ENCODE measurements around the gene PRM1. TPM values are rescaled to one million over a fixed set of nuclear protein-coding genes. Genes with fewer than 3 reads are reported as not detected.
A peak's percentile ranks its signal among the peaks of the same experiment; 100 is the strongest.

The PRM1 gene
- total and polyA plus RNA-seq, 2 of the 13 experiments (the other 11 are each of a cell fraction or from before 2014, with no cell fraction given), result not detected

- TF ChIP-seq KIAA2018 (CRISPR knock-in tag; IDR thresholded peaks at IDR 0.05; ENCODE audit: borderline replicate concordance) (no peak), KDM1A (CRISPR knock-in tag; IDR thresholded peaks at IDR 0.05) (peak; percentile 88), FOSL2 (CRISPR knock-in tag; IDR thresholded peaks at IDR 0.05) (peak; percentile 20; the same call in 1 of the 2 replicates), MLXIP (CRISPR knock-in tag; IDR thresholded peaks at IDR 0.05; ENCODE audit: borderline replicate concordance) (no peak), ZNF564 (CRISPR knock-in tag; IDR thresholded peaks at IDR 0.05) (no peak), FOXA3 (CRISPR knock-in tag; IDR thresholded peaks at IDR 0.05) (no peak)
- TF ChIP-seq, protein P1, sequence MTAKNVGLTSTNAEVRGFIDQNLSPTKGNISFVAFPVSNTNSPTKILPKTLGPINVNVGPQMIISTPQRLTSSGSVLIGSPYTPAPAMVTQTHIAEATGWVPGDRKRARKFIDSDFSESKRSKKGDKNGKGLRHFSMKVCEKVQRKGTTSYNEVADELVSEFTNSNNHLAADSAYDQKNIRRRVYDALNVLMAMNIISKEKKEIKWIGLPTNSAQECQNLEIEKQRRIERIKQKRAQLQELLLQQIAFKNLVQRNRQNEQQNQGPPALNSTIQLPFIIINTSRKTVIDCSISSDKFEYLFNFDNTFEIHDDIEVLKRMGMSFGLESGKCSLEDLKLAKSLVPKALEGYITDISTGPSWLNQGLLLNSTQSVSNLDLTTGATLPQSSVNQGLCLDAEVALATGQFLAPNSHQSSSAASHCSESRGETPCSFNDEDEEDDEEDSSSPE (CRISPR knock-in tag; IDR thresholded peaks at IDR 0.05), result 0 out of 2 replicates have a peak, but pooled peaks have one; percentile 8
- TF ChIP-seq, protein P2, sequence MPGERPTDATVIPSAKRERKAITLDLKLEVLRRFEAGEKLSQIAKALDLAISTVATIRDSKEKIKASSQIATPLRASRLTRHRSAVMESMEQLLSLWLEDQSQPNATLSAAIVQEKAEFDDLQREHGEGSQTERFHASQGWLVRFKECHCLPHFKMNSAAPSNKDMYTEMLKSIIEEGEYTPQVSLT (CRISPR knock-in tag; IDR thresholded peaks at IDR 0.05; ENCODE audit: borderline replicate concordance, low read depth), result no peak
- TF ChIP-seq, protein P3, sequence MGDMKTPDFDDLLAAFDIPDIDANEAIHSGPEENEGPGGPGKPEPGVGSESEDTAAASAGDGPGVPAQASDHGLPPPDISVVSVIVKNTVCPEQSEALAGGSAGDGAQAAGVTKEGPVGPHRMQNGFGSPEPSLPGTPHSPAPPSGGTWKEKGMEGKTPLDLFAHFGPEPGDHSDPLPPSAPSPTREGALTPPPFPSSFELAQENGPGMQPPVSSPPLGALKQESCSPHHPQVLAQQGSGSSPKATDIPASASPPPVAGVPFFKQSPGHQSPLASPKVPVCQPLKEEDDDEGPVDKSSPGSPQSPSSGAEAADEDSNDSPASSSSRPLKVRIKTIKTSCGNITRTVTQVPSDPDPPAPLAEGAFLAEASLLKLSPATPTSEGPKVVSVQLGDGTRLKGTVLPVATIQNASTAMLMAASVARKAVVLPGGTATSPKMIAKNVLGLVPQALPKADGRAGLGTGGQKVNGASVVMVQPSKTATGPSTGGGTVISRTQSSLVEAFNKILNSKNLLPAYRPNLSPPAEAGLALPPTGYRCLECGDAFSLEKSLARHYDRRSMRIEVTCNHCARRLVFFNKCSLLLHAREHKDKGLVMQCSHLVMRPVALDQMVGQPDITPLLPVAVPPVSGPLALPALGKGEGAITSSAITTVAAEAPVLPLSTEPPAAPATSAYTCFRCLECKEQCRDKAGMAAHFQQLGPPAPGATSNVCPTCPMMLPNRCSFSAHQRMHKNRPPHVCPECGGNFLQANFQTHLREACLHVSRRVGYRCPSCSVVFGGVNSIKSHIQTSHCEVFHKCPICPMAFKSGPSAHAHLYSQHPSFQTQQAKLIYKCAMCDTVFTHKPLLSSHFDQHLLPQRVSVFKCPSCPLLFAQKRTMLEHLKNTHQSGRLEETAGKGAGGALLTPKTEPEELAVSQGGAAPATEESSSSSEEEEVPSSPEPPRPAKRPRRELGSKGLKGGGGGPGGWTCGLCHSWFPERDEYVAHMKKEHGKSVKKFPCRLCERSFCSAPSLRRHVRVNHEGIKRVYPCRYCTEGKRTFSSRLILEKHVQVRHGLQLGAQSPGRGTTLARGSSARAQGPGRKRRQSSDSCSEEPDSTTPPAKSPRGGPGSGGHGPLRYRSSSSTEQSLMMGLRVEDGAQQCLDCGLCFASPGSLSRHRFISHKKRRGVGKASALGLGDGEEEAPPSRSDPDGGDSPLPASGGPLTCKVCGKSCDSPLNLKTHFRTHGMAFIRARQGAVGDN (CRISPR knock-in tag; IDR thresholded peaks at IDR 0.05), result peak; percentile 30; the same call in 1 of the 2 replicates
These were observed 47.3 kb upstream of the PRM1 start (continued) for GRCh38 chr16:11328172-11329070.
